Amniotic epithelial cell (primary cell): ENCODE data around the gene ARHGEF3.

Experiments used
- DNase-seq: peaks from one replicate; pipeline ENCODE4 v3.0.0-alpha.2; 2010; ENCODE audit warnings: low read depth

The ARHGEF3 gene

DNA sequence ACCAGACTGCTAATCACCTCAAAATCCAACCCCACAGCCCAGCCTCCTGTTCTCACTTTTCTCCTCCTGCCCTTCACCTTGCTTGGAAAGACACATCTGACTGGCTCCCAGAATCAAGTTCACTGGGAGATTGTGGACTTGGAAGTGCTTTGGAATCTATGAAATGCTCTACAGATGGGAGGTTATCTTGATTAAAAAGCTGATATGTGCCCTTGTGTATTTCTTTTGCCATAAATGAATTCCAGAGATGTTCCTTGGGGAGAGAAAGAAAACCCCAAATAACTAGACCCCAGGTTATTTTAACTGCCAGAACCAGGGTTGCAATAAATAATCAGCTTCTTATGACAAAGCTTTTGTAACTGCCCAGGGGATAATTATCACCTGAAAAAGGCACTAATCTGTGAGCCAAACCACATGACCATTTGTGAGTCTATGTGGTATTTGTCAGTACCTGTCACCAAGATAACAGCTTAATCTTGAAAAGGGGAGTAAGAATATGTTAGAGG lies 21.7 kb upstream of the ARHGEF3 start:
- DNase-seq: peak; percentile 55

DNA sequence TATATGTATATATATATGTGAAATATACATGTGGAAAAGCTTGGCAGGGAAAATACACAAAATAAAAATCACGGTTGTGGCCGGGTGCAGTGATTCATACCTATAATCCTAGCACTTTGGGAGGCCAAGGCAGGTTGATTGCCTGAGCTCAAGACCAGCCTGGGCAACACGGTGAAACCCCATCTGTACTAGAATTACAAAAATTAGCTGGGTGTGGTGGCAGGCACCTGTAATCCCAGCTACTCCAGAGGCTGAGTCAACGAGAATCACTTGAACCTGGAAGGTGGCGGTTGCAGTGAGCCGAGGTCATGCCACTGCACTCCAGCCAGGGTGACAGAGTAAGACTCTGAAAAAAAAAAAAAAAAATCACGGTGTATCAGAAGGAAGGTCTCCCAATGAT lies 20.8 kb upstream of the ARHGEF3 start:
- no peak for DNase-seq

DNA sequence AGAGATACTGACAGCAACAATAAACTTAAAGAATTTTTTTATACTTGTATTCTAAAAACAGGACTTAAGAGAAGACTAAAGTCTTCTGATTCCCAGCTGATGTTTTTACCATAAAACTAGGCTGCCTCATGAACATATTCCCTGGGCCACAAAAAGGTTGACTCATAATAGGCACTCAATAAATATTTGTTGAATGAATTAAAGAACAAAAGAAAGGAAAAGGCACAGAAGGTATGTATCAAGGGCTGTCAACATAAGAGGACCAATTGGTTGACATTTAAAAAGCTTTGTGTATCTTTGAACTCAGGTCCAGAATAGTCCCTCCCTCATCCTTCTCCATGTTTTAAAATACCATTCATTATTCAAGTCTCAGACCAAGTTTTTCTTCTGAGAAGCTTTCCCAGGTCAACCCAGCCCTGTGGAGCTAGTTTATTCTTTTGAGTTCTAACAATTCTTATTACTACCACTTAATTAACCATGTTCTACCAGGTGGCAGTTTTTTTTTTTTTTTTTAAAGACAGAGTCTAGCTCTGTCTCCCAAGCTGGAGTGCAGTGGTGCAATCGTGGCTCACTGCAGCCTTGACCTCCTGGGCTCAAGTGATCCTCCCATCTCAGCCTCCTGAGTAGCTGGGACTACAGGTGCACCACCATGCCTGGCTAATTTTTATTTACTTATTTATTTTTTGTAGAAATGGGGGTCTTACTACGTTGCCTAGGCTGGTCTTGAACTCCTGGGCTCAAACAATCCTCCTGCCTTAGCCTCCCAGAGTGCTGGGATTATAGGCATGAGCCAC lies 17.5 kb upstream of the ARHGEF3 start:
- no peak for DNase-seq

DNA sequence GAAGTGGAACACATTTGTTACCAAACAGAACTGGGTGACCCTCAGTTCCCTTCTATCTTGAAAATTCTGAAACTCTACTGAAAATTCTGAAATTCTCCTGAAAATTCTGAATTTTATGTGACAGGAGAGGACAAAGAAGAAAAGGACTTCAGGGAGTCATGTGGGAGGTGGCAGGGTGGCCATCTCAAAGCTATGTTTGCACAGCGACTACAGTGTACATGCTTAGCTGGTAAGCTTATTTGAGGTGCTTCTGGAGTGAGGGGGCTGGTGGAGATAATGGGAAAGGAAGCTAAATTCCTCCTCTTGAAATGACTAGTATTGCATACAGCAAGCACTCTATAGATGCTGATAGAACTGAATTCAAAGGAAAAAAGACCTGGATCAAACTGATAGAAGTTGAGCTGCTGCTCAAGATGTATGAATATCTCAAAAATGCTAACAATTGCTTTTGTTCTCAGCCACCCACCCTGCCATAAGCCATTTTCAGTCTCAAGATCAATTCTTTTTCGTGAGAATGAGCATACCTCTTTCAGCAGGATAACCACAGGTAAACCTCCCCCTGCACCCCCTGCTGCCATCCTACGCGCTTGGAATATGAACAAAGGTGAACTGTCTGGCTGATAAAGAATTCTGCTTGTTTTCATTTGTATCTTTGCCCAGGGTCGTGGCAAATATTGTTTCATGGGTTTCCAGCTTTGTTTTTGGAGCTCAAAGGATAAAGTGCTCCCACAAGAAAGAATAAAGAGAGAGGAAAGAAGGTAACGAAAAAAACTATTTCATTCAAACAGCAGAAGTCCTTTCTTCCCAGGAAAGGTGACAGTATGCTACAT lies 16.6 kb upstream of the ARHGEF3 start:
- no peak for DNase-seq

DNA sequence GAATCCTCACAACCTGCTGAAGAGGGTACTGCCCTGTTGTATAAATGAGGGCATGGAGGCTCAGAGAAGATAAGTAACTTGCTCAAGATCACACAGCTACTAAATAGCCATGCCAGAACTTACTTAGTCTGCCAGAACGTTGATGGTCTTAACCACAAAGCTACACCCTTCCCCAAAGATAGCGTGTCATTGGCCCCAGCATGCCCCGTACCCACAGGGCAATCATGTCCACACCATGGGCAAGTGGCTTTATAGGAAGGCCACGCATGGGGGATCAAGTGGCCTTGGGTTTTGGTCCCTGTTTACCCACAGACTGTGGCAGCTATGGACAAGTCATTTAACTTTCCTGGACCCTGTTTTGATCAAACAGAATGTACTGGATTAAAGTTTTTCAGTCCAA lies 15.9 kb upstream of the ARHGEF3 start:
- no peak for DNase-seq

DNA sequence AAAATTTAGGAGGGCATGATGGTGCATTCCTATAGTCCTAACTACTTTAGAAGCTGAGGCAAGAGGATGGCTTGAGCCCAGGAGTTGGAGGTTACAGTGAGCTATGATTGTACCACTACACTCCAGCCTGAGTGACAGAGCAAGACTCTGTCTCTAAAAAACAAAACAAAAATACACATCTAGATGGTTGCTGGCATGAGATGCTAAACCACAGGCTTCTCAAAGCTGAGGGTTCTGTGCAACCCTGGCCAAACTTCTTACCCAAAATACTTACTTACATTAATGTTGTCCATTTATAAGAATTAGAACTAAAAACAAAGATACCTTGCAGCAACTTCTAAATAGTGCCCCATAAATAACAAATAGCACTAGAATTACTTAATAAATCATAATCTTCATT lies 14.3 kb upstream of the ARHGEF3 start:
- no peak for DNase-seq

DNA sequence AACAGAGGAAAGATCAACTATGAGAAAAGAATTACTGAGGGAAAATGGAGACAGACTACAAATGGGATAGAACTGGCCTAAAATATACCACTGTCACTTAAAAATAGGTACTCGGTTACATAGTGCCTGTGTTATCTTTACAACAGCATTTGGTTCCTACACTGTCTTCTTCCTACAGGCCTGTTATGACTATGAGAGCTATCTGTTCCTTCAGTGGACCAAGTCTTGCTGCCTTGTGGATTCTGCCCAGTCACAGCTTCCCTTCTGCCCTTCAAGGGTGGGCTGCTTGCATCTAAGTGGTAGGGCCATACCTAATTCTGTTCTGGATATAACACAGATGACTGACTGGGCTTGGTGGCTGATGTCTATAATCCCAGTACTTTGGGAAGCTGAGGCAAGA lies 13.8 kb upstream of the ARHGEF3 start:
- no peak for DNase-seq

DNA sequence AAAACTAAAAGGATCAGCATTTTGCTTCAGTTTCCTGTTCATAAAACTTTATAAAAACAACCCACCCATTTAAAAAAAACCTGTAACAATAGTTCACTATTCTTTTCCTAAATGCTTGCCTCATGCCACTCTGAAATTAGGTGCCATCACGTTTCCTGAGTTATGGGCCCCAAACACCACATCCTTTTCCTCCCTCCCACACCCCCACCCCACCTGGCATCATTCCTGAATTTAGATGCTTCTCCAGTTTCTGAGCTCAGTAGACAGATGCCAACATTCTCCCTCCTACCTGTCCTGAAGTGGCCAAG lies 11.9 kb upstream of the ARHGEF3 start:
- DNase-seq: no peak

DNA sequence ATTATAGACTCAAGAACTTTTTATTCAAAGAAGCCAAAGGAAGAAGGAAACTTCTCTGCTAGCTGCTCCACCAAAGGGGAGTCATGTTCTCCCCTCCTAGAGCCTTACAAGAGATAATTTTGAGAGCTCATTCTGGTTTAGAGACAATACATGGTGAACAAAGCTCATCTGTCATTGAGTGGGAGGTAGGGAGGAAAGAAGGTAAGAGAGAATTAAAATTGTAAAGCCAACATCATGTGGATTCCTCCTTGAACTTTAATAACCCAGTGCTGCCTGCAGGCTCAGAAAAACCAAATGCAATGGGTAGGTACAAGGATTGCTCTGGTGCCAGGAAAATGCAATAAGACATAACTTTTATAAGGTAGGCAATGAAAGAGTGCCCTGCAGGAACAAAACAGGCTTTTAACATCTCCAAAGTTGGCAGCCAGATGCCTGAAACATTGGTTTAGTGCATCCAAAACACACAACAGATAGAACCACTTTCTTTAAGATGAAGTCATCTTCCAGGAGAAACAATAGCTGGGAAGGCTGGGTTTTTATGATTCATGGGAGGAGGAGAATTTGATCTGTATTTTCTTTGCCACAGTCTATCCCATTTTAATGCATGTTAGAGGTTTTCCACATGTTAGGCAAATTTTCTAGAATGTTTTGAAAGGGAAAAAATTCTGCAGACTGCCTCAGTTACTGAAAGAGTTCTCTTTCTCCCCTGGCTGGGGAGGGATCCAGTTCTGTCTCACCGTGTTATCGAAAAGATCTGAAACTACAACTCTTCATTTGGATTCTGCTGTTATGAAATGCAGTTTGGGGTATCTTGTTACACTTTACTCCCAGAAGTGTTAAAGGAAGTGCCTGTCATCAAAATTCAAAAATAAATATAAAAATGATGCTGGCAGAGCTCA lies 11.3 kb upstream of the ARHGEF3 start:
- DNase-seq: no peak

DNA sequence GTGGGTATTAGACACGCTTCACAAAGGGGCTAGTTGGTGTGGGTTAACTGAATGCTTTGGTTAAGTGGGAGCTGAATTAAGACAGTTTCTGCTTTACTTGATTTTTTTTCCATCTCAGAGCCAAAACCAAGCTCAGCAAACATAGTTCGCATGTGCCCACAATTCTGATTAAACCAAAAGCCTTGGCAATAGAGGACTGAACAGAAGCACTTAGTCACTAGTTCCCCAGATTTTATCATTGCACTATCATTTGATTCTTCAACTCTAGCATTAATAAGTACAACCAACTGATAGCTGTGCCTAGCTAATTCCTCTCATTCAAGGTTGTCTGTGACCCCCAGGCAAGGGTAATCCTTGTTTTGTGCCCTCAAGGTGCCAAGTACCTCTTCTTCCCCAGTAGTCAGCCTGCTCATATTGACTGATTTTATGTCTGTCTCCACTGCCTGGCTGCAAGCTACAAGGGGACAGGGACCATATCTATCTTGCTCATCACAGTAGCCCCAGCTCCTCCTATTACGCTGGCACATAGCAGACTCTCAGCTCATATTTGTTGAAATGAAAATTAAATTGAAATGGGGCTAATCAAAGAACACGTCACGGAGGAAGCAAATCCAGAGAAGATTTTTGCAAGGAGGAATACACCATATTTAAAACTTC lies 9.9 kb upstream of the ARHGEF3 start:
- DNase-seq: no peak

DNA sequence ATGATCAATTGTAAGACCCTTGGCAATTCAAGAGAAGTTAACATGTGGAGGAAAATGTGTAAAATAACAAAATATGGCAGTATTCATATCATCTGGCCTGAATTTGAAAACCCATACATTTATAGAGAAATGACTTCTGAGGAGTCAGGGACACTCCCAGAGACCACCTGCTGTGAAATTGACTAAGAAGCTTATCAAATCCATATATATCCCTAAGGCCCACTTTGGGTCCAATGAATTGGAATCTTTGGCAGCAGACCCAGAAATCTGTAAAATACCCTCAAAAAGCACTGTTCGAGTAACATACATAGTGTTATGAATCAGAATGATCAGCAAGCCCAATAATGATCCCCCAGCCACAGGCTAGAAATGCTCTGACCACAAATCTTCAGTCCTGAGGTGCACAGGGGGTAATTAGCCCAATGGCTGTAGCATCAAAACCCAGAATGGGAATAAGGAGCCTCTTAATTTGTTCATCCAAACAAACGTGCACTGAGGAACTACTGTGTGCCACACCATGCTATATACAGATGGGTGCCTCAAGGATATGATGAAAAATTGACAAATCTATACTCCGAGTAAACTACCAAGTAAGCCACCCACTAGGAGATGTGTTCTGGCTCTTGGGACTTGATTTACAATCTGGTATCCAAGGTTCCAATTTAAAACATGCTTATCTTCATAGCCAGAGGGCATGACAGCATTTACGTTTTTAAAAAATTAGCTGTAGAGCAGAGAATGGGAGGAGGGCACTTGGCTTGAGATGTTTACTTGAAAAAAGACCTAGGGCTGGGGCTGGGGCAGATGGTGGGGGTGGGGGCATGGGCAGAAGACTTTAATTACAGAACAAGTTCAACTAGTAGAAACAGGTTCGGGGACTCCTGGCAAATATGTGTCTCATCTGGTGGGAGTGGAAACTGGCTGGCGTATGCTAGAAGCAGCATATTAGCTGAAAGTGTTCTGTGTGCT lies 9.1 kb upstream of the ARHGEF3 start:
- no peak for DNase-seq

DNA sequence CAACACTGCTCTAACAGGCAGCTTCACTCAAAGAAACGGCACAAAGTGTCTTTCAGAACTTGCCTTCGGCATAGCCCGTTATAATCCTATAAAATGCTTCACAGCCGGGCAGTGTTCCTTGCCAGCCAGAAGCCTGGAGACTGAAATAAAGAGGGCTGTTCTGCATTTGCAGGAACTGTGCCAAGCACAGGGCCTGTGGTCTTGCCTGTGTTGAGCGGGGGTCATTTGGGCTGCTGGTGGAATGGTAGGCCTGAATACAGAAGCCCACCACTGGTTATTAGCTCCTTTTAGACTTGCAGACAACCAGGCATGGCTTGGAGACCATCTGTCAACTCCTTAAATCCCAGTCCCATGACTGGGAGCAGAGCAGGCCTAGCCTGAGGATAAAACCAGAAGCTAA lies 4.7 kb upstream of the ARHGEF3 start:
- DNase-seq: no peak

DNA sequence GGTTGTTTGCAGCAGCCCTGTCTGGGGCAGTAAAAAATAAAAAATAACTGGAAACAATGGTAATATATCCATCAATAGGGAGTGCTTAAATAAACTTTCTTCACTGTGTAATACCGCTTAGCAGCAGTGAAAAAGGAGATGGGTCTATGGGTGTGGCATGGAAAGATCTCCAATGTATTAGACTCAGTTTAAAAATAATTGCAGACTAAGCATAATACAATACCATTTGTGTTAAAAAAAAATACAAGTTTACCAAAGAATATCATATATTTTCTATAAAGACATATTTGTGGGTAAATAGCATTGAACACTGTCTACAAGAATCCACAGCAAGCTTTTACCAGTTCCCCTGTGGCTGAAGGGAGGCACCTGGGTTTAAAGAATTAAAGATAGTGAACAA lies 1.0 kb upstream of the ARHGEF3 start:
- no peak for DNase-seq

DNA sequence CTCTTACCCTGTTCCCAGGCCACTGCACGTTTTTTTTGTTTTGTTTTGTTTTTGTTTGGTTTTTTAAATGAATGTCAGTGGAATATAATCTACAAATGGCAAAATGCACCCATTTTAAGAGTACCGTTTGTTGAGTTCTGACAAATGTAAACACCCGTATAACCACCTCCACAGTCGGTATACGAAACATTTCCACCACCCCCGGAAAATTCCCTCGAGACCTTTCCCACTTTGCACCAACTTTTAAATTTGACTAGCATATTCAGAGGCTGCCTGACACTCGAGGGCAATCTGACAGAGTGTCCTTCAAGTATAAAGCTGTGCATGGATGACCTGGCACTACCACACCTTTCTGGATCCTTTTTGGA lies 613 bp upstream of the ARHGEF3 start:
- DNase-seq: no peak

DNA sequence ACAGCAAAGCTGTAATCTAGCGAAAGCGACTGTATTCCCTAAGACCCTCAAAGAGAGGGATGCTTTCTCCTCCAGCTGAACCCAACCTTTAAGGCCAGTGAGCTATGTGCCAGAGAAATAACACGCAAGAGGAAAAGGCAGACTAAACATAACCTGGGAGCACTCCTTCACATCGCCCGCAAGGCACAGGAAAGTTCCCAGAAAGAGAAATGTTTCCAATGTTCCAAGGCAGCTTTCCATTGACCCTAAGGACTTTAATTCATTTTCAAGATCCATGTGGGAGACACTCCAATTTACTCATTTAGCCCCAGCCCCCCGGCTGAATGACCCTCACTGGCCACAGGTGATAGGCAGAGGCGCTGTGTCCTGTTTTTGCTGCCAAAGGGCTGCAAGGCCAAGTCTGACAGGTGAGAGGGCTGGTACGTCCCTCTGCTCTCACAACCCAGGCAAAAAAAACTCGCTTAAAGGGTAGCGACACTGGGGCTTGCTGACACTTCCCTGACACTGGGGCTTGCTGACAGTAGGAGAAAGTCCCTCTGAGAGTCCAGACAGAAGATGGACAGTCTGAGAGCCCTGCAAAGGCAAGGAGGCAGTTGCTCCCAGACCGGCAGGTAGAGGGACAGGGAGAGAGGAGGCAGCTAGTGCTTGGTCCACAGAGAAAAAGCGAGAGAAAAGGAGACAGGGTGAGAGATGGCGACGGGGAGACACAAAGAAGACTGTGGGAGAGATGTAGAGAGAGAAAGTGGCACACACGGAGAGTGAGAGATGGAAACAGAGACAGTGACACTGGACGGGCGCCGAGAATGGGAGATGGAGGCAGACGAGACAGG lies 702 bp downstream of the ARHGEF3 start:
- no peak for DNase-seq

DNA sequence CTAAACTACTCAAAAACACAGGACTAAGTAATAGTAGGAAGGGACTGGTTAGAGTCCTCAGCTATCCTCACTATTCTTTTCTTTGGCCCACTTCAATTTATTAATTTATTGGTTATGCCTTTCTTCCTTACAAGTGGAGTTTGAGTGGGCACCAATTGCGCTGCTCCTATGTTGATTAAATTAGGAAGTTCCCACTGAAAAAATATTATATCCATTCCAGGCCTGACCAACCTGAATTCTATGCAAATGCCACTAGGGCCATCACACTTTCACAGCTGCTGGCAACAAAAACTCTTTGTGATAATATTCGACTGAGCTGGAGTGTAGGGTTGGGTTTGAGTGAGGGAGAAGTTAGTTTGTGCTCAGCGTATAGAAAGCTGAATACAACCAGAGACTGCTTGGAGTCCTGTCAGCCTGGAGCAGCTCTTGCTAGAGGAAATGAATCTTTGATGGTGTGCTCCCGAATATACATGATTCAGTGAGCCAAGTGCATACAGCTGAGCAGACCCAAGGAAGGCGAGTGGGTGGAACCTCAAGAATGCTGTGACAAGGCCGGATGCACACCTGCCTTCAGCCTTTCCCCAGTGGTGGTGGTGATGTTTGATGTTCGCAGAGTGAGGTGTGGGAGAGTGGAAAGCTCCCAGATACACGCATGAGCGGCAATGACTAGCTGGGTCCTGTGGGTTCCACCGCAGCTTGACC lies 1.5 kb downstream of the ARHGEF3 start:
- DNase-seq: no peak

DNA sequence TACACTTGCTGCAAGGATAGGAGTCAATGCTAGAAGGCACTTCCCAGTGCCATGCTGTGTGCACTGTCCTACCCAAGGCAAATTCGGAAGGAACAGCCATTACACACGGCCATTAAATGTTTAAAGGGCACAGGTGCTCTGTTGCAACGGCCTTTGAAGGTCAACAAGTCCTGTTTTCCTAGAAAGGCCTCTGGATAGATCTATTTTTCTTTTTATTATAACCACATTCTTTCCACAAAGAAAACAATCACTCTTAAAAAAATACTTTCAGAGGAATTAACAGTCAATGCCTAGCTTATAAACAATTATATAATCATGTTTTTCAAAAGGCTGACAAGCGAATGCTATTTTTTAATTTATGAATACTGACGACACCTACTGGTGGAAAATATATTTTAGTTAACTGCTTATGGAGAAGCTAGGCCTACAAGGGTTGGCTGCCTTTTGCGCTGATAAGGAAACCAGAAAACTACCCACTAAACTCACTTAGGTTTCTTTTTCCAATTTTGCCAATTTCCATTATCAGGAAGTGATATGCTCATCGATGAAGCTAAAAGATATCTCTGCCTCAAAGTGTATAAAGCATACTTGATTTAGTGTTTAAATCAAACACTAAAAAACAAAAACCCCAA lies 2.4 kb downstream of the ARHGEF3 start:
- DNase-seq: peak; percentile 73

DNA sequence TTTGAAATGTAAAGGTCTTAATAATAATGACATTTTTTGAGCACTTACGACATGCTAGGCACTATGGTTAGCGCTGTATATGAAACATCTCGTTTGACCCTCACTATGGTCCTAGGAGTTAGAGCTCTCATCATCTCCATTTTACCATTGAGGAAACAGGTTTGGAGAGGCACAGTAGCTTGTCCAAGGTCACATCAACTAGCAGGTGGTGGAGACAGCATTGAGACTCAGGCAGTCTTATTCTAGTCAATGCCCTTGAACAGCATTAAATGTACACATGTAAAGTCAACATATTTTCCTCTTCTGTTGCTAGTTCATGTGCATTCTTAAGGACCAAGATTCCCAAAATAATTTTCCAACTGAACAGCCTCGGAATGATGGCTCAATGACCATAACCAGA lies 4.8 kb downstream of the ARHGEF3 start:
- DNase-seq: no peak

DNA sequence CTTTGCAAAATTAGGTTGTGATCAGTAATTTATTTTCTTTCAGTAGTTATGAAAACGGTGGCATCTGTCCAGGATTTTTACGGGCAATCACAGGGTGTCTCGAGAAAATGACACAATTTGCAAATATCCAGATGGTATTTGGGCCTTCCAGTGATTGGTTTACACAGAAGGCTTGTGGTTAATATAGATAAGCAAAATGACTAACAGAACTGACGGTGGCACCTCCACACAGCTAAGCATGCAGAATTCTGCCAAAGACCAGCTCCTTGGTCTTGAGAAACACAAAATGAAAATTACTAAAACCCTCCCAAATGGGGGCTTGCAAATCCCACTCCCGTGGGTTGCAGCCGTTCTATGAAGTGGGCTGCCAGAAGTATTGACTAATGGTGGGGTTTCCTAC lies 5.5 kb downstream of the ARHGEF3 start:
- peak; percentile 92 for DNase-seq
